Cerebellar cortex (tissue), 1 donor: ENCODE results near the gene HOXB8.

Experiments
- DNase-seq: peaks from one replicate; pipeline ENCODE4 v3.0.0-alpha.2; 2015; ENCODE audit warnings: low spot score

Gene HOXB8

GRCh38 chr17:48637323-48638260 lies 22.5 kb upstream of the HOXB8 start:
- no peak for DNase-seq

- DNase-seq: peak; percentile 77
These were observed 21.3 kb upstream of the HOXB8 start for GRCh38 chr17:48636177-48637018.

- no peak for DNase-seq
These were observed 19.6 kb upstream of the HOXB8 start for GRCh38 chr17:48634493-48635208.

GRCh38 chr17:48633266-48633677 lies 18.2 kb upstream of the HOXB8 start:
- no peak for DNase-seq

DNA sequence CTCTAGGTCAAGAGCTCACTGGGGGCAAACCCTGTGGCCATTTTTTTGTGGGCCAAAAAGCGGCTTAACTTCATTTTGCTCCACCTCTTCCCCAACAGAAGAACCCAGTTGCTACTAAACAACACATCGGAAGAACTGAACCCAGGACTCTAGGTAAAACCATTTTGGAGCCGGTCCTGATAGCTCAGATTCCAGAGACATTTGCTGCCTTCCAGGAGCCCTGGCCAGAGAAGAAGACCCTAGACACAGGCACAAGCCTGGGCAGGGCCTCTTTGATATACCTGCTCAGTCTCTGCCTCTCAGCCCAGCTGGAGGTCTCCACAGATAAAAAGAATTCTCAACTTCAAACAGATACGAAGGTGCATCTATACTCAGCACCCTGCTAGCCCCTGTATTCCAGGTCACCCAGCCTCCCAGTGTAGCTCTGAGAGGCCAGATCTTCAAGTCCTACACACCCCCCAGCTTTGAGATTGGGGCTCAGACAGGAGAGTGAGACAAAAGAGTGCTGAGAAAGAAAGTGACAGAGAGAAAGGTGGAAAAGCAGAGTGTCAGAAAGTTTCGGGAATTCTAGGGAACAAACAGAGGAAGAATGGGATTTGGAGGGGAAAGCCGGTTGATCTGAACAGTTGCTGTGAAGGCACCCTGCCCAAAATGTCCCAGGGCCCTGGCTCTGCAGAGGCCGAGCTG lies 17.6 kb upstream of the HOXB8 start:
- no peak for DNase-seq

GRCh38 chr17:48631693-48632578 lies 16.8 kb upstream of the HOXB8 start:
- no peak for DNase-seq

DNA sequence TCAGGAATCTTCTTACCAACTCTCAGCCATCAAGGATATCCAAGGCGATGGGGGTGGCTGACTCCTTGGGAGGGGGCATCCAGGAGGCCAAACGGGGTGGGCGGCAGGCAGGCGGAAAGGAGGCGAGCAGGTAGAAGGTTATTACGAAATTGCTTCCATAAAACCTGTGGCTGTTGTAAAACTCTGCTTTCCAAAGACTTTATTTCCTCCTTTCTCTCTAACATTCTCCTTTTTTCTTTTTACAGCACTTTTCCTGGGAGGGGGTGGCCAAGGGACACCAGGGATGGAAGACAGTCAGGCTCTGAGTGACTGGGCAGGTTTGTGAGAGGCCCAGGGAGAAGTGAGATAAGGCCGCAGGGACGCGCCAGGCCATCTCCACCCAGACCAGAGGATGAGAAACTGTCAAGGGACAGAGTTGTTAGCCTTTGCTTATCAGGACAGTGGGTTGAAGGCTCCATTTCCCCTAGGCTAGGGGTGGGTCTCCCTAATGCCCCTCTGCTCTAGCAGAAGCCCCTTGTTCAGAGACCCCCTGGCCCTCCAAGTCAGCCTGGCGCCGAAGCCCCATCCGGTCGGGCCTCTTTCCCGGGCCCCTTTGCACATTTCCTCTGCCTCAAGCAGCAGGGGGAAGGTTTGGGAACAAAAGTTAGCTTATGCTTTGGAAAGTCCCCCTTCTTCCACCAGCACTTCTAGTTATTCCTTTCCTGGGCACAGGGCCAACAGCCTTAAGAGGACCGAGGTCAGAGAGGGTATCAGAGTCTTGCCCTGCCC lies 16.0 kb upstream of the HOXB8 start:
- DNase-seq: no peak

- no peak for DNase-seq
These were observed 15.2 kb upstream of the HOXB8 start for GRCh38 chr17:48630009-48630924.

DNA sequence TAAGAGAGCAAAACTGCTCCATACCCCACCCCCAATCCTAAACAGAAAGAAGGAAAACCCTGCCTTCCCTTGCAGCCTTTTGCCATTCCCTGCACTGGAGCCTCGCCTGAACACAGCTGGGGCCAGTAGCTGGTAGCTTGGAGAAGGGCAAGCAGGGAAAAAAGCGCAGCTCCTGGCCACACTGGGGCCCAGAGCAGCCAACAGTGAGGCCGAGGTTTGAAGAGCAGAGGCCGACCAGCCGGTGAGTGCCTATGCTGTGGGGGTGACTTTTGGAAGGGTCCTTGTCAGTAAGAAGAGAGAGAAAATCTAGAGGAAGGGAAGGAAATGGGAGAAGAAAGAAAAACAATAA lies 14.3 kb upstream of the HOXB8 start:
- no peak for DNase-seq

- DNase-seq: no peak
These were observed 13.7 kb upstream of the HOXB8 start for GRCh38 chr17:48628649-48629410.

DNA sequence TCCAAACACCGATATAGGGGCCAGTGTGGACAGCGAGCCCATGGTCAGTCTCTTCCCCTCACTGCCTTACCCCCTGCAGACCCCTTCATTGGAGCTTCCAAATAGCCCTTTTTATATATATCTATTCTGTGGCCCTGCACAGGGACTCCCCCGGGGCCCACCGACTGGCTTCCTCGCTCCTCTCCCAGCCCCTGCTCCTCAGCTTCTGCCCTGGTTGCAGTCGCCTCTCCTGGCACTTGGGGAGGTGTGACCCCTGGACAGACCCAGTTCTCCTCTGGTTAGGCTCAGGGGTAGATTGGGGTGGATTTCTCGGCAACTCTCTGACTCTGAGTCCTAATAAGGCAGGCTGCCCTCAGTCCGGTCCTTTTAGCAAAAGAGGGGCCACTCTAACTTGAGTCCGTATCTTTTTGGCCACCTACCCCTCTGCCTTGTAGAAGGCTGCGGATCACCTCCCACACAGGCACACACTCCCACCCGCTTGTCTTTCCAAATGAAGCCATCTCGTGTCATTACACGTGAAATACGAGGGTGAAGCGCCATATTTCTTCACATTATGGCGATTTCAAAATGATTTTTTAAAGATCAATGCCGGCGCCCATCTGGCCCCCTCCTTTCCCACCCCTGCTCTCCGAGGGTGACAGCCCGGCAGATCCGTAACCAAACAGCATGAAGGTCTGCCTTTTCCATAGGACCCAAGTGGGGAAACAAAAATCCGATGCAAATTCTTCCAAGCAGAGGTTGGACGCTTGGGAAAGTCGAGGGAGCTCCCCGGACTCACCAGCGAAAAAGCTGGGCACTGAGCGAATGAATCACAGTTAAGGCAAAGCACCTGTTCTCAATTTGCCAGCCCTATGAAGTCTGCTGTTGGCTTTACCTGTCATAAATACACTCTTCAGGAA lies 12.8 kb upstream of the HOXB8 start:
- DNase-seq: no peak

GRCh38 chr17:48627118-48627597 lies 12.1 kb upstream of the HOXB8 start:
- DNase-seq: no peak

GRCh38 chr17:48626245-48627117 lies 11.4 kb upstream of the HOXB8 start, which contains the start of gene HOXB9:
Gene HOXB9 (minus strand): TSS chr17:48626358. CDS start chr17:48626269, 89 bp downstream.
- no peak for DNase-seq

- no peak for DNase-seq
These were observed 10.6 kb upstream of the HOXB8 start for GRCh38 chr17:48625495-48626244.
